Thyroid gland (tissue), 4 donors: ENCODE measurements around the gene CYGB.

Source experiments
- CTCF ChIP-seq, 6 experiments: fragments of 200-600 bp in 3 of 6; fragments of 450-650 bp in 3 of 6; sonication (generic) in 3 of 6; IDR thresholded peaks; one replicate each; pipeline ENCODE4 v1.5.1; 2016 to 2019; ENCODE audit warnings: antibody characterized with exemption in 6 of 6, mild to moderate bottlenecking in 2 of 6, inconsistent platforms in 1 of 6, moderate library complexity in 1 of 6
- POLR2A ChIP-seq, 2 donors: fragments of 450-650 bp; IDR thresholded peaks; one replicate each; pipeline ENCODE4 v1.6.1; 2017; ENCODE audit warnings: antibody characterized with exemption in 2 of 2, mild to moderate bottlenecking in 2 of 2, moderate library complexity in 1 of 2

GRCh38 chr17:76561332-76561731 lies 23.8 kb upstream of the CYGB start:
- TF ChIP-seq CTCF (IDR thresholded peaks at IDR 0.05): no peak
- no peak for TF ChIP-seq POLR2A (IDR thresholded peaks at IDR 0.05)
